Pancreas (tissue), 10 donors: ENCODE measurements around the gene OR13J1. TPM values are rescaled to one million over a fixed set of nuclear protein-coding genes. Genes with fewer than 3 reads are reported as not detected.

Source experiments
- ATAC-seq, 4 donors: fragments of 200-7000 bp; cut with Tn5 transposase; one replicate each; pipeline versions ENCODE4 v1.8.0 to v1.9.1; 2020; ENCODE audit warnings: mild to moderate bottlenecking in 4 of 4, moderate library complexity in 4 of 4
- DNase-seq, 6 donors: peaks; one replicate each; pipeline ENCODE4 v3.0.0-alpha.2; 2020
- FAIRE-seq: peaks from 2 replicates; lab custom pipeline; 2012; peaks lifted over from hg19 to GRCh38; lab: Jason Lieb, UNC
- H3K27ac ChIP-seq, 4 donors: fragments of 200-600 bp; sonication (generic); 1 replicate in 3 of 4; 2 replicates in 1 of 4; pipeline versions ENCODE4 v1.5.0 to v1.8.0; 2020
- H3K27me3 ChIP-seq, 4 donors: fragments of 200-600 bp; one replicate each; pipeline ENCODE4 v1.8.0; 2021
- H3K36me3 ChIP-seq, 3 donors: fragments of 200-600 bp; sonication (generic) in 1 of 3; one replicate each; pipeline versions ENCODE4 v1.5.0 to v1.8.0; 2020 to 2021
- H3K4me1 ChIP-seq, 3 donors: fragments of 200-600 bp; one replicate each; pipeline ENCODE4 v1.8.0; 2021
- H3K4me3 ChIP-seq, 4 donors: fragments of 200-600 bp; sonication (generic) in 2 of 4; one replicate each; pipeline versions ENCODE4 v1.5.0 to v1.8.0; 2020 to 2021
- H3K9me3 ChIP-seq, 4 donors: fragments of 200-600 bp; one replicate each; pipeline ENCODE4 v1.8.0; 2021
- WGBS, 2 donors: extraction: QIAGEN DNeasy Blood & Tissue Kit; methylation state at CpG; one replicate each; pipeline ENCODE4 v1.1.7; 2013; 5-methylcytosine and 5-hydroxymethylcytosine counted together
- intact Hi-C, 3 donors: fragments of 100-400 bp; cut with DNase I; formaldehyde crosslinking; loops; one replicate each; pipeline versions ENCODE4 v1.11.1 to v1.14.2; 2022
- polyA plus RNA-seq, 2 donors: library from polyadenylated mRNA; stranded (reverse); fragments of 200-250 nt; gene quantifications; one replicate each; pipeline ENCODE4 v1.2.3, GENCODE V29; 2013
- total RNA-seq, 6 donors: library from RNA; stranded (reverse); fragmentation: NEBNext Ultra II Directional in 4 of 6; extraction: Animal tissue kit (Norgen Biotek cat#: 25700) in 4 of 6; gene quantifications; one replicate each; pipeline versions ENCODE4 v1.2.1 to v1.2.4, GENCODE V29; 2021 to 2023
- TF ChIP-seq, protein P1 (sequence below), 4 donors: fragments of 200-600 bp; sonication (generic) in 3 of 4; IDR thresholded peaks; one replicate each; pipeline versions ENCODE4 v1.5.0 to v1.8.0; 2021; ENCODE audit warnings: antibody characterized with exemption in 4 of 4
- donor health status: healthy with polysubstance abuse.
- donor health status: DM: no; HTN: no; CAD: no; lungs with moderate emphysema.
- donor health status: DM: no; HTN: no; CAD: no.
- donor health status: control.
- donor health status: control.
- donor health status: Bipolar disorder and iron deficiency.
- donor health status: DM: yes; HTN: yes; CAD: no.
- donor health status: DM: no; HTN: no; CAD: no.
- donor health status: DM: no; HTN: no; CAD: no.
- donor health status: DM: yes; HTN: yes; CAD: no.

The OR13J1 gene
- total and polyA plus RNA-seq, 8 donors = not detected

- ATAC-seq (no peak), FAIRE-seq (no peak), DNase-seq (no peak)
- Histone ChIP-seq H3K36me3 (no peaks in the 10 kb centered on the region), H3K9me3 (no peaks in the 10 kb centered on the region), H3K4me1 (peaks cover 12 to 31% (median 30%) of the 10 kb centered on the region in 3 donors), H3K27me3 (no peaks in the 10 kb centered on the region), H3K27ac (no peak overlapping the region), H3K4me3 (no peak overlapping the region)
- 79 to 80% methylated on average over 4 of the region's 4 CpGs for WGBS, 2 donors
- intact Hi-C loops = no loop called here
- TF ChIP-seq, protein P1, sequence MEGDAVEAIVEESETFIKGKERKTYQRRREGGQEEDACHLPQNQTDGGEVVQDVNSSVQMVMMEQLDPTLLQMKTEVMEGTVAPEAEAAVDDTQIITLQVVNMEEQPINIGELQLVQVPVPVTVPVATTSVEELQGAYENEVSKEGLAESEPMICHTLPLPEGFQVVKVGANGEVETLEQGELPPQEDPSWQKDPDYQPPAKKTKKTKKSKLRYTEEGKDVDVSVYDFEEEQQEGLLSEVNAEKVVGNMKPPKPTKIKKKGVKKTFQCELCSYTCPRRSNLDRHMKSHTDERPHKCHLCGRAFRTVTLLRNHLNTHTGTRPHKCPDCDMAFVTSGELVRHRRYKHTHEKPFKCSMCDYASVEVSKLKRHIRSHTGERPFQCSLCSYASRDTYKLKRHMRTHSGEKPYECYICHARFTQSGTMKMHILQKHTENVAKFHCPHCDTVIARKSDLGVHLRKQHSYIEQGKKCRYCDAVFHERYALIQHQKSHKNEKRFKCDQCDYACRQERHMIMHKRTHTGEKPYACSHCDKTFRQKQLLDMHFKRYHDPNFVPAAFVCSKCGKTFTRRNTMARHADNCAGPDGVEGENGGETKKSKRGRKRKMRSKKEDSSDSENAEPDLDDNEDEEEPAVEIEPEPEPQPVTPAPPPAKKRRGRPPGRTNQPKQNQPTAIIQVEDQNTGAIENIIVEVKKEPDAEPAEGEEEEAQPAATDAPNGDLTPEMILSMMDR (IDR thresholded peaks at IDR 0.05) = no peak
Observed at GRCh38 chr9:35831040-35831439, 39.2 kb downstream of the OR13J1 start.

GRCh38 chr9:35829764-35830096, 40.5 kb downstream of the OR13J1 start:
- Histone ChIP-seq H3K27ac (peak overlapping the region in 2 of 4 donors; percentile 90 to 94), H3K9me3 (no peaks in the 10 kb centered on the region), H3K4me3 (peak overlapping the region in 3 of 4 donors; percentile 69 to 81 (median 71)), H3K4me1 (peaks cover 12 to 30% (median 24%) of the 10 kb centered on the region in 3 donors), H3K27me3 (no peaks in the 10 kb centered on the region), H3K36me3 (no peaks in the 10 kb centered on the region)
- 23 to 35% methylated on average over 2 of the region's 2 CpGs for WGBS, 2 donors
- TF ChIP-seq, protein P1 (IDR thresholded peaks at IDR 0.05) = no peak
- intact Hi-C loops = no loop called here
- no peak for ATAC-seq
- no peak for FAIRE-seq
- DNase-seq = no peak

DNA sequence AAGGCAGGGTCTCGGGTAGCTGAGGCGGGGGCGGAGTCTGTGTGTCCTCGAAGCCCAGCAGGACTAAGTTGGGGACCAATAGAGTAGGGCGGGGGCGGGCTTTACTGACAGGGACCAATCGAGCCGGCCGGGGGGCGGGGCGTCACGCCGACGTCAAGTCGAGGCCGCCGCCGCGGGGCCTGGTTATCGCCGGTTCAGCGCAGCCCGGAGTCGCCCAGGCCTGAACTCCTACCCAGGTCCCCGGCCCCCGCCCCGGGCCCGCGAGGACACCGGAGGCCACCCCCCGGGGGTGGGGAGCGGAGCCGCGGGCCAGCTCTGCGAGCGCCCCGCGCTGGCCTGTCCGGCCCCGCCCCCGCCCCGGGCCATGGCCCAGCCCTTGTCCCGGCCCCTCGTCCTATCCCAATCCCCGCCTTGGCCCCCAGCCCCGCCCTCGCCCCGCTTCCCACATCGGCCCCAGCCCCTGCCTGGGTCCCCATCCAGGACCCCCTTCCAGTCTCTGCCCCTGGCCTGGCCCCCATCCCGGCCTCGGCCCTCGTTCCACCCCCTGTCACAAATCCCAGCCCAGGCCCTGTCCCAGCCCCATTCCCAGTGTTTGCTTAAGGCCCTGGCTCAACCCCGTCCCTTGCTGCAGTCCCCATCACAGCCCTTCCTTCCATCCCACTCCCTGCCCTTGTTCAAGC, 41.0 kb downstream of the OR13J1 start, which contains the start of gene TMEM8B:
Gene TMEM8B (plus strand): TSS at position 145 of the 680 bp plus-strand sequence. CDS start 220 bp downstream, at position 365.
- H3K27ac ChIP-seq = peak within 1 kb of the TSS; percentile 76 to 94 (median 86)
- TF ChIP-seq, protein P1 (IDR thresholded peaks at IDR 0.05) = no peak

GRCh38 chr9:35828716-35829083, 41.5 kb downstream of the OR13J1 start, which contains the start of gene FAM221B:
Gene FAM221B, minus strand, starts transcription at chr9:35828732. Its CDS starts 2,571 bp downstream, at chr9:35826161.
- Histone ChIP-seq H3K4me1 (peaks cover 6 to 23% (median 16%) of the 10 kb centered on the region in 3 donors), H3K27me3 (no peaks in the 10 kb centered on the region), H3K36me3 (no peaks in the 10 kb centered on the region), H3K4me3 (peak within 1 kb of the TSS; percentile 46 to 81 (median 70)), H3K27ac (peak within 1 kb of the TSS; percentile 76 to 94 (median 86)), H3K9me3 (no peaks in the 10 kb centered on the region)
- FAIRE-seq = no peak
- DNase-seq = peak in 4 of 6 donors; percentile 54 to 75 (median 62)
- peak in 2 of 4 donors; percentile 1 to 2 for ATAC-seq
- TF ChIP-seq, protein P1 (IDR thresholded peaks at IDR 0.05) = no peak
- intact Hi-C loops = no loop called here
- 0 to 1% methylated on average over 21 of the region's 21 CpGs for WGBS, 2 donors

More for the DNA sequence above, 41.0 kb downstream of the OR13J1 start, which contains the start of gene TMEM8B:
- FAIRE-seq = no peak
- peaks cover 8 to 26% (median 19%) of the 10 kb centered on the region in 3 donors for H3K4me1 ChIP-seq
- no peaks in the 10 kb centered on the region for H3K27me3 ChIP-seq
- no peaks in the 10 kb centered on the region for H3K9me3 ChIP-seq
- H3K4me3 ChIP-seq = peak within 1 kb of the TSS; percentile 46 to 81 (median 70)
- peak; percentile 83 to 89 (median 86) for ATAC-seq
- H3K36me3 ChIP-seq = no peaks in the 10 kb centered on the region
- WGBS, 2 donors = 0 to 1% methylated on average over 20 to 53 of the region's 53 CpGs
- intact Hi-C loops = no loop called here
- DNase-seq = peak; percentile 92 to 98 (median 97)

DNA sequence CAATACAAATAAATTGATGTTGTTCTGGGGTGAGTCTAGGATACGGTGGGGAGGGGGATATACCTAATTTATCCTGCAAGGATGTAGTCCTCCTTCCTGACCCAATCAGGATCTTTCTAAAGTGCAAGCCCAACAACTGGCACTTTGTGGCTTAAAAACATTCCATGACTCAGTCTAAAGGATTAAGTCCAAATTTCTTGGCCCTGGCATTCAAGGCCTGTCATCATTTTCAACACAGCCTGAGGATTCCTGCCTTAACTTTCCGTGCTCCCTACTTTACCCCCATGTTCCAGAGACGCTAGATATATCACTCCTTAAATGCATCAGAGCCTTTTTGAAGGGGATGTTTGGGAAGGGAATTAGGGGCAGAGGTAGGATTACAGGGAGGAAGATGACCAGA, 42.7 kb downstream of the OR13J1 start:
- no peak for ATAC-seq
- H3K27me3 ChIP-seq = no peaks in the 10 kb centered on the region
- H3K36me3 ChIP-seq = no peaks in the 10 kb centered on the region
- H3K9me3 ChIP-seq = no peaks in the 10 kb centered on the region
- peaks cover 5 to 11% (median 6%) of the 10 kb centered on the region in 3 donors for H3K4me1 ChIP-seq
- intact Hi-C loops = no loop called here
- FAIRE-seq = no peak
- no peak overlapping the region for H3K4me3 ChIP-seq
- no peak for DNase-seq
- 76 to 85% methylated on average over 3 of the region's 3 CpGs for WGBS, 2 donors
- TF ChIP-seq, protein P1 (IDR thresholded peaks at IDR 0.05) = no peak
- no peak overlapping the region for H3K27ac ChIP-seq
